B cell (primary cell): ENCODE results near the gene TJP2. TPM values are rescaled to one million over a fixed set of nuclear protein-coding genes. Genes with fewer than 3 reads are reported as not detected.

Experiments
- ATAC-seq: fragments of 200-7000 bp; cut with Tn5 transposase; one replicate; pipeline ENCODE4 v1.10.0; 2021; ENCODE audit warnings: low read depth, mild to moderate bottlenecking, moderate number of reproducible peaks, moderate library complexity
- CTCF ChIA-PET: fragments of 350-600 bp; sonication (Branson Sonifier 250); formaldehyde crosslinking; loops from one replicate; lab custom pipeline; 2021; ENCODE audit warnings: antibody characterized with exemption, inconsistent platforms; lab: Charles Lee
- POLR2A ChIA-PET: fragments of 350-600 bp; sonication (Branson Sonifier 250); formaldehyde crosslinking; loops from one replicate; lab custom pipeline; 2021; ENCODE audit warnings: antibody characterized with exemption; lab: Charles Lee
- DNase-seq: peaks from one replicate; pipeline ENCODE4 v3.0.0; 2013
- H2AFZ ChIP-seq: 2 replicates; pipeline ENCODE4 v1.6.1; 2012; ENCODE audit warnings: mild to moderate bottlenecking, low read depth, low read length; ENCODE audit not compliant: insufficient read depth, poor library complexity, severe bottlenecking
- H3K27ac ChIP-seq, 2 donors: 1 replicate in 1 of 2; 2 replicates in 1 of 2; pipeline ENCODE4 v1.5.1; 2012 to 2013; ENCODE audit warnings: low read length in 2 of 2, mild to moderate bottlenecking in 2 of 2, moderate library complexity in 1 of 2
- H3K27me3 ChIP-seq, 4 experiments: fragments of 200-600 bp in 1 of 4; sonication (generic) in 1 of 4; replicated peaks in 1 of 4; 1 replicate in 2 of 4; 2 replicates in 2 of 4; pipeline versions ENCODE4 v1.6.1 to v1.7.0; 2013 to 2016; ENCODE audit warnings: low read length in 3 of 4, mild to moderate bottlenecking in 2 of 4, mixed read lengths in 1 of 4, moderate library complexity in 1 of 4; ENCODE audit not compliant: insufficient read depth in 4 of 4, control insufficient read depth in 3 of 4; ENCODE audit errors: control extremely low read depth in 1 of 4
- H3K36me3 ChIP-seq, 2 experiments: replicated peaks in 1 of 2; 1 replicate in 1 of 2; 2 replicates in 1 of 2; pipeline versions ENCODE4 v1.6.1 to v1.7.1; 2013; ENCODE audit warnings: low read length in 1 of 2; ENCODE audit not compliant: insufficient read depth in 2 of 2, control insufficient read depth in 1 of 2; ENCODE audit errors: control extremely low read depth in 1 of 2, extremely low read depth in 1 of 2
- H3K4me1 ChIP-seq, 2 donors: fragments of 200-600 bp in 1 of 2; sonication (generic) in 1 of 2; 1 replicate in 1 of 2; 2 replicates in 1 of 2; pipeline versions ENCODE4 v1.5.1 to v1.6.1; 2013 to 2017; ENCODE audit warnings: low read length in 2 of 2; ENCODE audit not compliant: control insufficient read depth in 2 of 2, insufficient read depth in 2 of 2
- H3K4me2 ChIP-seq: replicated peaks from 2 replicates; pipeline ENCODE3; 2012; ENCODE audit warnings: mild to moderate bottlenecking, low read depth, low read length; ENCODE audit not compliant: poor library complexity, severe bottlenecking
- H3K4me3 ChIP-seq, 5 experiments: fragments of 200-600 bp in 1 of 5; sonication (generic) in 1 of 5; 1 replicate in 3 of 5; 2 replicates in 2 of 5; pipeline versions ENCODE4 v1.5.1 to v1.7.0; 2011 to 2016; ENCODE audit warnings: low read length in 4 of 5, mild to moderate bottlenecking in 4 of 5, low read depth in 2 of 5, control low read depth in 1 of 5, moderate library complexity in 1 of 5; ENCODE audit not compliant: insufficient read depth in 1 of 5; ENCODE audit errors: control extremely low read depth in 1 of 5, extremely low read depth in 1 of 5
- H3K79me2 ChIP-seq: fragments of 200-600 bp; sonication (generic); one replicate; pipeline ENCODE4 v1.6.0; 2016; ENCODE audit warnings: low read length; ENCODE audit not compliant: control insufficient read depth, insufficient read depth
- H3K9ac ChIP-seq: fragments of 200-600 bp; sonication (generic); 2 replicates; pipeline ENCODE4 v1.6.1; 2017; ENCODE audit warnings: mild to moderate bottlenecking, low read length, moderate library complexity
- H3K9me3 ChIP-seq, 3 donors: one replicate each; pipeline versions ENCODE4 v1.6.1 to v1.7.1; 2013; ENCODE audit warnings: low read length in 2 of 3; ENCODE audit not compliant: control insufficient read depth in 2 of 3, insufficient read depth in 1 of 3; ENCODE audit errors: control extremely low read depth in 1 of 3
- H4K20me1 ChIP-seq: 2 replicates; pipeline ENCODE4 v1.6.0; 2012; ENCODE audit warnings: mild to moderate bottlenecking, low read length; ENCODE audit not compliant: insufficient read depth, control insufficient read depth, poor library complexity, severe bottlenecking
- H3K27ac Mint-ChIP-seq: one replicate; pipeline ENCODE4 v1.8.0; 2021; ENCODE audit warnings: mixed read lengths
- H3K27me3 Mint-ChIP-seq: one replicate; pipeline ENCODE4 v1.8.0; 2021; ENCODE audit warnings: mixed read lengths
- H3K4me1 Mint-ChIP-seq: one replicate; pipeline ENCODE4 v1.8.0; 2021; ENCODE audit warnings: mixed read lengths
- H3K4me3 Mint-ChIP-seq: one replicate; pipeline ENCODE4 v1.8.0; 2021; ENCODE audit warnings: mixed read lengths
- H3K9me3 Mint-ChIP-seq: one replicate; pipeline ENCODE4 v1.8.0; 2022; ENCODE audit warnings: mixed read lengths; ENCODE audit not compliant: insufficient read depth
- CTCF ChIP-seq: fragments of 200-600 bp; IDR thresholded peaks from one replicate; pipeline ENCODE4 v1.8.0; 2022; ENCODE audit warnings: antibody characterized with exemption, mild to moderate bottlenecking
- EZH2 ChIP-seq: IDR thresholded peaks from 2 replicates; pipeline ENCODE4 v1.6.1; 2012; ENCODE audit warnings: borderline replicate concordance, low read depth, mild to moderate bottlenecking, moderate library complexity, low read length; ENCODE audit not compliant: insufficient read depth, poor library complexity, severe bottlenecking
- whole genome bisulfite sequencing: methylation state at CpG from one replicate; pipeline ENCODE4 v1.1.5; 2013; ENCODE audit warnings: missing lambda C conversion rate; ENCODE audit not compliant: insufficient coverage; 5-methylcytosine and 5-hydroxymethylcytosine counted together
- intact Hi-C: fragments of 100-400 bp; cut with micrococcal nuclease; formaldehyde crosslinking; loops from one replicate; pipeline ENCODE4 v1.10.0; 2022
- polyA plus RNA-seq: library from polyadenylated mRNA; depleted of rRNA; stranded (reverse); fragments of >200 nt; gene quantifications from 2 replicates; pipeline ENCODE4 v1.2.3, GENCODE V29; 2012
- total RNA-seq, 2 donors: library from RNA; stranded (reverse); fragments of 120-200 nt in 1 of 2; gene quantifications; 1 replicate in 1 of 2; 2 replicates in 1 of 2; pipeline versions ENCODE4 v1.2.3 to v1.2.4, GENCODE V29; 2013 to 2022

Gene TJP2
- total and polyA plus RNA-seq, 2 donors (not counting 1 experiment from before 2014, with no cell fraction given): 1.2 to 2.3 TPM

- H3K27me3 ChIP-seq: no peaks in the 10 kb centered on the region
- H3K4me3 ChIP-seq: no peak overlapping the region
- Mint-ChIP-seq H3K4me3 (no peak overlapping the region), H3K27ac (no peak overlapping the region), H3K27me3 (peaks cover 5% of the 10 kb centered on the region), H3K9me3 (no peaks in the 10 kb centered on the region), H3K4me1 (no peaks in the 10 kb centered on the region)
- intact Hi-C loops: no loop called here
- H3K9me3 ChIP-seq: peaks cover 0 to 2% (median 2%) of the 10 kb centered on the region in 3 donors
- H3K36me3 ChIP-seq: no peaks in the 10 kb centered on the region
- no peak overlapping the region for H3K27ac ChIP-seq
- POLR2A ChIA-PET: no interaction called here
- DNase-seq (no peak), ATAC-seq (no peak)
- no peaks in the 10 kb centered on the region for H4K20me1 ChIP-seq
- CTCF ChIA-PET: no interaction called here
- no peak overlapping the region for H2AFZ ChIP-seq
- no peak overlapping the region for H3K9ac ChIP-seq
- 88% methylated on average over 5 of the region's 5 CpGs for WGBS
- TF ChIP-seq EZH2 (no peak), CTCF (no peak)
- no peak overlapping the region for H3K4me2 ChIP-seq
- no peaks in the 10 kb centered on the region for H3K79me2 ChIP-seq
- no peaks in the 10 kb centered on the region for H3K4me1 ChIP-seq
Observed at GRCh38 chr9:69307446-69308205, 133.5 kb downstream of the TJP2 start.

DNA sequence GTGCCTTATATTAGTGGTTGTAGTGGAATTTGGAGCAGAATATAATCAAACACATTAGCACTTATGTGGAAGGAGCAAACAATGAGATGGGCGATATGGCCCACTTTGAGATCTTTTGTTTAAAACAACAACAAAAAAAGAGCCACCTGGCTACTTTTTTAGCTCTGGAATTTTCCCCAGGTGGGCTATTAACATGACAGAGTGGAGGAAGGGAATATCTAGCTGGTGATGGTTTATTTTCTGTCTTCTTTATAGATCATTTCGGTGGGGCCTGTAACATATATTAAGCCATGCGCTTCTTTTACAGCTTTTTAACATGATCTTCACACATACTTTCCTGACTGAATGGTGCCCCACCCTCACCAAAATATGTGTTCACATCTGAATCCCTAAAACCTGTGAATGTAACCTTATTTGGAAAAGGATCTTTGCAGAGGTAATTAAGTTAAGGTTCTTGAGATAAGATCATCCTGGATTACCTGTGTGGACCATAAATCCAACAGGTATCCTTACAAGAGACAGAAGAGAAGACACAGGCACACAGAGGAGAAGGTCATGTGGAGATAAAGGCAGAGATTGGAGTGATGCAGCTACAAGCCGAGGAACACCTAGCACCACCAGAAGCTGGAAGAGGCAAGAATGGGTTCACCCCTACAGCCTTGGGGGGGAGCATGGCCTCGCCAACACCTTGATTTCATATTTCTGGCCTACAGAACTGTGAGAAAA lies 134.3 kb downstream of the TJP2 start:
- no peak overlapping the region for H2AFZ ChIP-seq
- H3K79me2 ChIP-seq: no peaks in the 10 kb centered on the region
- Mint-ChIP-seq H3K27me3 (peaks cover 5% of the 10 kb centered on the region), H3K27ac (no peak overlapping the region), H3K9me3 (no peaks in the 10 kb centered on the region), H3K4me3 (no peak overlapping the region), H3K4me1 (no peaks in the 10 kb centered on the region)
- H3K4me1 ChIP-seq: no peaks in the 10 kb centered on the region
- ATAC-seq: no peak
- TF ChIP-seq EZH2 (no peak), CTCF (no peak)
- H4K20me1 ChIP-seq: no peaks in the 10 kb centered on the region
- ChIA-PET CTCF (no interaction called here), POLR2A (no interaction called here)
- no peaks in the 10 kb centered on the region for H3K27me3 ChIP-seq
- intact Hi-C loops: no loop called here
- H3K9me3 ChIP-seq: peaks cover 0 to 10% (median 9%) of the 10 kb centered on the region in 3 donors
- WGBS: 100% methylated on average over 1 of the region's 5 CpGs
- no peak overlapping the region for H3K4me3 ChIP-seq
- no peak overlapping the region for H3K4me2 ChIP-seq
- no peak overlapping the region for H3K9ac ChIP-seq
- no peaks in the 10 kb centered on the region for H3K36me3 ChIP-seq
- DNase-seq: no peak
- no peak overlapping the region for H3K27ac ChIP-seq
